ENCODE data around the gene TBX4.

The TBX4 gene

GRCh38 chr17:61454381-61455323, 2.4 kb downstream of the TBX4 start:
- no peak for DNase-seq (ENCODE audit: low read depth in 2 of 2)

- no peak for DNase-seq (ENCODE audit: low read depth in 2 of 2)
Observed at GRCh38 chr17:61455324-61456060, 3.3 kb downstream of the TBX4 start.

GRCh38 chr17:61456061-61456681, 3.9 kb downstream of the TBX4 start:
- DNase-seq (ENCODE audit: low read depth in 2 of 2) = no peak

GRCh38 chr17:61456688-61457225, 4.5 kb downstream of the TBX4 start:
- no peak for DNase-seq (ENCODE audit: low read depth in 2 of 2)

GRCh38 chr17:61457226-61457983, 5.2 kb downstream of the TBX4 start:
- no peak for DNase-seq (ENCODE audit: low read depth in 2 of 2)

GRCh38 chr17:61458000-61458399, 5.8 kb downstream of the TBX4 start:
- no peak for DNase-seq (ENCODE audit: low read depth in 2 of 2)

- no peak for DNase-seq (ENCODE audit: low read depth in 2 of 2)
Observed at GRCh38 chr17:61458421-61459141, 6.4 kb downstream of the TBX4 start.

GRCh38 chr17:61459142-61459809, 7.1 kb downstream of the TBX4 start:
- DNase-seq (ENCODE audit: low read depth in 2 of 2) = no peak

- no peak for DNase-seq (ENCODE audit: low read depth in 2 of 2)
Observed at GRCh38 chr17:61459939-61460718, 7.9 kb downstream of the TBX4 start.

- DNase-seq (ENCODE audit: low read depth in 2 of 2) = no peak
Observed at GRCh38 chr17:61460796-61461585, 8.8 kb downstream of the TBX4 start.

- DNase-seq (ENCODE audit: low read depth in 2 of 2) = no peak
Observed at GRCh38 chr17:61461586-61461966, 9.4 kb downstream of the TBX4 start.

- DNase-seq (ENCODE audit: low read depth in 2 of 2) = no peak
Observed at GRCh38 chr17:61461967-61462718, 9.9 kb downstream of the TBX4 start.

GRCh38 chr17:61462719-61463315, 10.6 kb downstream of the TBX4 start:
- DNase-seq (ENCODE audit: low read depth in 2 of 2) = no peak

- no peak for DNase-seq (ENCODE audit: low read depth in 2 of 2)
Observed at GRCh38 chr17:61463316-61464129, 11.3 kb downstream of the TBX4 start.

GRCh38 chr17:61464130-61464842, 12.1 kb downstream of the TBX4 start:
- DNase-seq (ENCODE audit: low read depth in 2 of 2) = no peak

GRCh38 chr17:61464843-61465180, 12.6 kb downstream of the TBX4 start:
- DNase-seq (ENCODE audit: low read depth in 2 of 2) = no peak

All from stimulated activated CD8-positive, alpha-beta memory T cell treated with anti-CD3 and anti-CD28 coated beads, Interleukin-15, amount 100 ng/mL, for 4 hours (primary cell).